ENCODE data around the gene TLCD2.
"Not testable (repeated sequence)": the region's sequence is repeated elsewhere in the genome, so short reads cannot be mapped to it uniquely, and the experiment has no call there.

Gene TLCD2

GRCh38 chr17:1727876-1728630 lies 17.9 kb upstream of the TLCD2 start:
- no peak for TF ChIP-seq CTCF (IDR thresholded peaks at IDR 0.05; ENCODE audit: low read depth, low read length, missing control alignments)
- DNase-seq (ENCODE audit: low read depth), result no peak
- no peak overlapping the region for H3K4me3 ChIP-seq (ENCODE audit: low read depth, low read length)

GRCh38 chr17:1727258-1727789 lies 17.1 kb upstream of the TLCD2 start:
- no peak for DNase-seq (ENCODE audit: low read depth)
- TF ChIP-seq CTCF (IDR thresholded peaks at IDR 0.05; ENCODE audit: low read depth, low read length, missing control alignments), result no peak
- H3K4me3 ChIP-seq (ENCODE audit: low read depth, low read length), result no peak overlapping the region

GRCh38 chr17:1726626-1727257 lies 16.6 kb upstream of the TLCD2 start:
- DNase-seq (ENCODE audit: low read depth), result no peak
- no peak overlapping the region for H3K4me3 ChIP-seq (ENCODE audit: low read depth, low read length)
- no peak for TF ChIP-seq CTCF (IDR thresholded peaks at IDR 0.05; ENCODE audit: low read depth, low read length, missing control alignments)

DNA sequence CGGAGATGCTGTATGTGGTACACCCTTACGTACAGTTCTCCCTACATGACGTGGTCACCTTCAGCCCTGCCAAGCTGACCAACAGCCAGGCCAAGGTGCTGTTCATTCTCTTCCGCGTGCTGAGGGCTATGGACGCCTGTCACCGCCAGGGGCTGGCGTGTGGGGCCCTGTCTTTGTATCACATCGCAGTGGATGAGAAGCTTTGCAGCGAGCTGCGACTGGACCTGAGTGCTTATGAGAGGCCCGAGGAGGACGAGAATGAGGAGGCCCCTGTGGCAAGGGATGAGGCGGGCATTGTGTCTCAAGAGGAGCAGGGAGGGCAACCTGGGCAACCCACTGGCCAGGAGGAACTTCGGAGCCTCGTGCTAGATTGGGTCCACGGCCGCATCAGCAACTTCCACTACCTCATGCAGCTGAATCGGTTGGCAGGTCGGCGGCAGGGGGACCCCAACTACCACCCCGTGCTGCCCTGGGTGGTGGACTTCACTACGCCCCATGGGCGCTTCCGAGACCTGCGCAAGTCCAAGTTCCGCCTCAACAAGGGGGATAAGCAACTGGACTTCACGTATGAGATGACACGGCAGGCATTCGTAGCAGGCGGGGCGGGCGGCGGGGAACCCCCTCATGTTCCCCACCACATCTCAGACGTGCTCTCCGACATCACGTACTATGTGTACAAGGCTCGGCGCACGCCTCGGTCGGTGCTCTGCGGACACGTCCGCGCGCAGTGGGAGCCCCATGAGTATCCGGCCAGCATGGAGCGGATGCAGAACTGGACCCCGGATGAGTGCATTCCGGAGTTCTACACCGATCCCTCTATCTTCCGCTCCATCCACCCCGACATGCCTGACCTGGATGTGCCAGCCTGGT lies 15.7 kb upstream of the TLCD2 start:
- H3K4me3 ChIP-seq (ENCODE audit: low read depth, low read length), result peak overlapping the region; percentile 72; the same call in 1 of the 2 replicates

GRCh38 chr17:1724869-1725641 lies 14.9 kb upstream of the TLCD2 start:
- no peak for DNase-seq (ENCODE audit: low read depth)
- no peak for TF ChIP-seq CTCF (IDR thresholded peaks at IDR 0.05; ENCODE audit: low read depth, low read length, missing control alignments)
- H3K4me3 ChIP-seq (ENCODE audit: low read depth, low read length), result peak overlapping the region; percentile 72

More for the DNA sequence above, 15.7 kb upstream of the TLCD2 start:
- TF ChIP-seq CTCF (IDR thresholded peaks at IDR 0.05; ENCODE audit: low read depth, low read length, missing control alignments), result no peak
- DNase-seq (ENCODE audit: low read depth), result no peak

- peak; percentile 59 for DNase-seq (ENCODE audit: low read depth)
- no peak for TF ChIP-seq CTCF (IDR thresholded peaks at IDR 0.05; ENCODE audit: low read depth, low read length, missing control alignments)
- H3K4me3 ChIP-seq (ENCODE audit: low read depth, low read length), result peak within 1 kb of the TSS; percentile 72
These were observed 14.2 kb upstream of the TLCD2 start, which contains the start of gene WDR81 for GRCh38 chr17:1724351-1724868. TSS of gene WDR81 (plus strand) at chr17:1724704. CDS start at chr17:1724960, 256 bp downstream.

DNA sequence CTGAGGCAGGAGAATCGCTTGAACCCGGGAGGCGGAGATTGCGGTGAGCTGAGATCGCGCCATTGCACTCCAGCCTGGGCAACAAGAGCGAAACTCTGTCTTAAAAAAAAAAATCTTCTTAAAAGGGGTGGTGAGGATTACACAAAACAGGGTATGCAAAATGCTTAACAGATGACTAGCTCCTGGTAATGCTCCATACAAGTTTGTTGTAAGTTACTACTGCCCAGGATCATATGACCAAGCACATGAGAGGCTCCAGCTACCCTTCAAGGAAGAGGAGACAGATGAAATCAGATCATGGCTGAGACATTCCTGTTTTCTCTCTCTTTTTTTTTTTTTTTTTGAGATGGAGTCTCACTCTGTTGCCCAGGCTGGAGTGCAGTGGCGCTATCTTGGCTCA lies 11.8 kb upstream of the TLCD2 start:
- not testable (repeated sequence) for H3K4me3 ChIP-seq (ENCODE audit: low read depth, low read length)
- DNase-seq (ENCODE audit: low read depth), result peak; percentile 62

Measured in GM12864 (cell line).